ENCODE data around the gene RARA. TPM values are rescaled to one million over a fixed set of nuclear protein-coding genes. Genes with fewer than 3 reads are reported as not detected.

Gene RARA
- polyA plus RNA-seq, 1 experiment: 6.5 TPM

DNA sequence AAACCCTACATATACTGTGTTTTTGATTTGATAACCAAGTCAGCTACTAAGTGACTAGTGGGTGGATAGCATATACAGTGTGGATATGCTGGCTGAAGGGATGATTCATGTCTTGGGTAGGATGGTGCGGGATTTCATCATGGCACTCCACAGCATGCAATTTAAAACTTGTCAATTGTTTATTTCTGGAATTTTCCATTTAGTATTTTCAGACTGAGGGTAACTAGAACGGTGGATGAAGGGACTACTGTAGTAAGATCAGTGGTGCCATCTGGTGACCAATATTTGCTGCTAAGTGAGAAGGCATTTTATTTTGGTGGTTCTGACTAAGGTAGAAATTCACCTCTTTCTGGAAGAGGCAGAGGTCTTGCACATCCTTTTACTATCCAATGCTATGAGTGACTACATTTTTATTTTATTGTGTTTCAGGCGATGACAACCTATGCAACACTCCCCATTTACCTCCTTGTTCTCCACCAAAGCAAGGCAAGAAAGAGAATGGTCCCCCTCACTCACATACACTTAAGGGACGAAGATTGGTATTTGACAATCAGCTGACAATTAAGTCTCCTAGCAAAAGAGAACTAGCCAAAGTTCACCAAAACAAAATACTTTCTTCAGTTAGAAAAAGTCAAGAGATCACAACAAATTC lies 18.2 kb upstream of the RARA start:
- POLR2A ChIA-PET: interaction anchor here (0.5 kb wide), 1 partner anchor 242 kb away, joined by 16 read pairs; no protein-coding TSS in a partner anchor
- Histone ChIP-seq H3K4me3 (ENCODE audit: low read depth, low read length) (no peak overlapping the region), H3K27me3 (ENCODE audit: control insufficient read depth, insufficient read depth, low read length) (no peaks in the 10 kb centered on the region)

DNA sequence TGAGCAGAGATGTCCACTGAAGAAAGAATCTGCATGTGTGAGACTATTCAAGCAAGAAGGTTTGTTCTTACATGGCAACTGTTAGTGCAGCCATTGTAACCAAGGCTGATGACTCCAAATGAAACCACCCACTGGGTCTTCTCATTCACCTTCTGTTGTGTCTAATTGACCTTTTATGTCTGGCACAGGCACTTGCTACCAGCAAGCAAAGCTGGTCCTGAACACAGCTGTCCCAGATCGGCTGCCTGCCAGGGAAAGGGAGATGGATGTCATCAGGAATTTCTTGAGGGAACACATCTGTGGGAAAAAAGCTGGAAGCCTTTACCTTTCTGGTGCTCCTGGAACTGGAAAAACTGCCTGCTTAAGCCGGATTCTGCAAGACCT lies 17.7 kb upstream of the RARA start:
- no peaks in the 10 kb centered on the region for H3K27me3 ChIP-seq (ENCODE audit: control insufficient read depth, insufficient read depth, low read length)
- ChIA-PET POLR2A (no interaction called here), CTCF (interaction anchor here (0.6 to 5.1 kb wide), 18 partner anchors 9 to 727 kb away, joined by 3 to 54 read pairs (median 6); partner anchors contain the start of genes CSF3 and WIPF2)
- no peaks in the 10 kb centered on the region for H3K36me3 ChIP-seq (ENCODE audit: control insufficient read depth, insufficient read depth, low read length)
- no peak overlapping the region for H3K4me3 ChIP-seq (ENCODE audit: low read depth, low read length)
- DNase-seq (ENCODE audit: low read depth): no peak
- TF ChIP-seq CTCF (IDR thresholded peaks at IDR 0.05; ENCODE audit: insufficient read depth, low read depth, low read length): no peak

More for the DNA sequence above, 18.2 kb upstream of the RARA start:
- TF ChIP-seq CTCF (IDR thresholded peaks at IDR 0.05; ENCODE audit: insufficient read depth, low read depth, low read length): peak; percentile 67
- H3K36me3 ChIP-seq (ENCODE audit: control insufficient read depth, insufficient read depth, low read length): no peaks in the 10 kb centered on the region
- CTCF ChIA-PET: interaction anchor here (0.7 to 5.1 kb wide), 26 partner anchors 10 to 275 kb away, joined by 3 to 54 read pairs (median 6); partner anchors contain the start of genes CSF3 and WIPF2
- peak; percentile 81 for DNase-seq (ENCODE audit: low read depth)

GRCh38 chr17:40293363-40293762 lies 15.6 kb upstream of the RARA start:
- Histone ChIP-seq H3K4me3 (ENCODE audit: low read depth, low read length) (no peak overlapping the region), H3K27me3 (ENCODE audit: control insufficient read depth, insufficient read depth, low read length) (no peaks in the 10 kb centered on the region), H3K36me3 (ENCODE audit: control insufficient read depth, insufficient read depth, low read length) (no peaks in the 10 kb centered on the region)
- no peak for DNase-seq (ENCODE audit: low read depth)
- CTCF ChIA-PET: interaction anchor here (0.6 to 30.6 kb wide), 11 partner anchors 9 to 180 kb away, joined by 3 to 762 read pairs (median 5); partner anchors contain the start of gene GJD3
- POLR2A ChIA-PET: interaction anchor here (0.6 kb wide), 1 partner anchor 96 kb away, joined by 4 read pairs; no protein-coding TSS in a partner anchor
- no peak for TF ChIP-seq CTCF (IDR thresholded peaks at IDR 0.05; ENCODE audit: insufficient read depth, low read depth, low read length)

- ChIA-PET POLR2A (no interaction called here), CTCF (interaction anchor here (1.3 to 30.6 kb wide), 4 partner anchors 56 to 282 kb away, joined by 5 to 762 read pairs (median 24); partner anchors contain the start of gene GJD3)
- Histone ChIP-seq H3K4me3 (ENCODE audit: low read depth, low read length) (no peak overlapping the region), H3K27me3 (ENCODE audit: control insufficient read depth, insufficient read depth, low read length) (no peaks in the 10 kb centered on the region), H3K36me3 (ENCODE audit: control insufficient read depth, insufficient read depth, low read length) (no peaks in the 10 kb centered on the region)
- no peak for TF ChIP-seq CTCF (IDR thresholded peaks at IDR 0.05; ENCODE audit: insufficient read depth, low read depth, low read length)
- no peak for DNase-seq (ENCODE audit: low read depth)
These were observed 13.2 kb upstream of the RARA start for GRCh38 chr17:40295488-40296436.

GRCh38 chr17:40297511-40297910 lies 11.5 kb upstream of the RARA start:
- POLR2A ChIA-PET: no interaction called here
- no peak for TF ChIP-seq CTCF (IDR thresholded peaks at IDR 0.05; ENCODE audit: insufficient read depth, low read depth, low read length)
- Histone ChIP-seq H3K4me3 (ENCODE audit: low read depth, low read length) (no peak overlapping the region), H3K27me3 (ENCODE audit: control insufficient read depth, insufficient read depth, low read length) (no peaks in the 10 kb centered on the region), H3K36me3 (ENCODE audit: control insufficient read depth, insufficient read depth, low read length) (no peaks in the 10 kb centered on the region)
- CTCF ChIA-PET: interaction anchor here (2.6 to 30.6 kb wide), 3 partner anchors 55 to 106 kb away, joined by 13 to 762 read pairs (median 20); partner anchors contain the start of gene GJD3
- no peak for DNase-seq (ENCODE audit: low read depth)
